ENCODE data around the gene SLC12A4.
"Not testable (repeated sequence)": the region's sequence is repeated elsewhere in the genome, so short reads cannot be mapped to it uniquely, and the experiment has no call there.

Gene SLC12A4

DNA sequence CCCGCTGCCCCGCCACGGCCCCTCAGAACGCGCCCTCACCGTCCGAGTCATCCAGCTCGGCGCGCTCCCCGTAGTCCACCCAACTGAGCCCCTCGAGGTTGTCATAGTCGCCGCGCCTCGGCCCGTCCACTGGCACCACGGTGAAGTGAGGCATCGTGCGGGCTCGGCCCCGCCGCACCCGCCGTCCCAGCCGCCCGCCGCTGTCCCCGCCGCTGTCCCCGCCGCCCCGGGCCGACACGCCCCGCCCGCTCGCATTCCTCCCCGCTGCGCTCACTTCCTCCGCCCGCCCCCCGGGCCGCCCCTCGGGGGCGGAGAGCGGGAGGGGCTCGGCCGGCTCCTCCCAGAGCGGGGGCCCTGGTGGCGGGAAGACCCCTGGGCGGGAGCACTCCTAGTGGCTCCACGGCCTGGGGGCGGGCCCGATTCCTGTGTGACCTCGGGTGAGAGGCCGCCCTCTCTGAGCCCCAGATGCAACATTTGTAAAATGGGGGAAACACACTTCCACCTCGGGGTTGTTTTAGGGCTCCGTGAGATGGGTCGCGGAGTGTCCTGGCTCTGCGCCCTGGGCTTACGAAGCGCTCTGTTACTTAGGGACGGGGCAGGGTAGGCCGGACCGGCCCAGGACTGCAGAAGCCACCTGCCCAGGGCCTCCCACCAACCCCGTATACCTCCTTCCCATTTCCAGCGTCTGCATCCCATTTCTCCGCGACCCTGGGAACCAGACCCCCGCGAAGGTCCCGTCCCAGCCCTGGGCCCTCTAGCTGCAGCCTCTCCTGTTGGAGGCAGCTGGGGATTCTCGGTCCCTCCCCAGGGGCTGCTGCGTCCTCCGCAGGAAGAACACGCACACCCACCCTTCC, at the start of gene SLC12A4:
SLC12A4 (minus strand) TSS at position 238 of the 854 bp plus-strand sequence; CDS start at position 154, 84 bp downstream.
- DNase-seq: peak; percentile 34

DNA sequence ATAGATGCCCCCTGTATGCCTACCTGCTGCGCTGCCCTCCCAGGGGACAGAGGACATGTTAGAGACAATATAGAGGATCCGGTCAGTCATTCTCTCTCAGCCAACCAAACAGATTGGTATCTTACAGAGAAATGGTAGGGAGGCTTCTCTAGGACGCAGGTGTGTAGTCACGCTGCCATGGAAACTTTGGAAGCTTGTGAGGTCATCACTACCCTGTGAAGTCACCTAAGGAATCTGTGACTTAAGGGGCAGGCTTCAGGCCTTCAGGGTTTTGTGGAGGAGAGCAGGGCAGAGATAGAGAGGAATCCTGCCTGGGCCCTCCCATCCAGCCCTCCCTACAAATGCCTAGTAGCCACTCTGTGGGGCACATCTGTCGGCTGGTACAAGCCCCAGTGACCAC, 47.2 kb upstream of the SLC12A4 start, which contains the start of gene DPEP2NB:
DPEP2NB (minus strand) TSS at position 231 of the 400 bp plus-strand sequence; CDS start at position 90, 141 bp downstream.
- DNase-seq: no peak

- DNase-seq: no peak
Measured at GRCh38 chr16:68013440-68013839, 45.0 kb upstream of the SLC12A4 start.

DNA sequence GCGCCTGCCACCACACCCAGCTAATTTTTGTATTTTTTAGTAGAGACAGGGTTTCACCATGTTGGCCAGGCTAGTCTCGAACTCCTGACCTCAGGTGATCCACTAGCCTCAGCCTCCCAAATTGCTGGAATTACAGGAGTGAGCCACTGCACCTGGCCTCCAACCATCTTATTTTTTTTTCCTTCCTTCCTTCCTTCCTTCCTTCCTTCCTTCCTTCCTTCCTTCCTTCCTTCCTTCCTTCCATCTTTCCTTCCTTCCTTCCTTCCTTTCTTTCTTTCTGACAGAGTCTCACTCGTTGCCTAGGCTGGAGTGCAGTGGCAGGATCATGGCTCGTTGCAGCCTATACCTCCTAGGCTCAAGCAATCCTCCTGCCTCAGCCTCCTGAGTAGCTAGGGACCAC, 41.4 kb upstream of the SLC12A4 start:
- not testable (repeated sequence) for DNase-seq

DNA sequence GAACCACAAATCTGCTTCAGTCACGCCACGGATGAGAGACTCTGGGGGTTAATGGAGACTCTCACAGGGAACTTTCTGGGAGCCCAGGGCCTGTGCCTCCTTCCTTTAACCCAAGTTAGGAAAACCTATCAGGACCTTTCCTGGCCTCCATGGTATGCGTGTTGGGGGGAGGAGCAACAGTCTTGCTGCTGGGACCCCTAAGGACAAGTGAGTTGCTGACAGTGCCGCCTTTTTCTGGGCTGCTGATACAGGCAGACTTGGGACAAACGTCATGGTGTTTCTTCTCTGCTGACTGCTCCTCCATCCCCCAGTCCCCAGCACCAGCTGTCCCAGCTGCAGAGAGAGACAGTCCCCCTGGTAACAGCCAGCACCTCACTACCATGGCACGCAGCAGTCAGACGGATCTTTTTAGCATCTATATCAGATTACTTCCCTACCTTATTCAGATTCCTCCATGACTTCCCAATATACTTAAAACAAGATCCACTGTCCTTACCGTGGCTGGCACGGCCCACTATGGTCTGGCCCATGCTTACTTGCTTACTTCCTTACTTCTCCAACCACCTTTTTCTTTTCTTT, 40.8 kb upstream of the SLC12A4 start:
- DNase-seq: no peak

DNA sequence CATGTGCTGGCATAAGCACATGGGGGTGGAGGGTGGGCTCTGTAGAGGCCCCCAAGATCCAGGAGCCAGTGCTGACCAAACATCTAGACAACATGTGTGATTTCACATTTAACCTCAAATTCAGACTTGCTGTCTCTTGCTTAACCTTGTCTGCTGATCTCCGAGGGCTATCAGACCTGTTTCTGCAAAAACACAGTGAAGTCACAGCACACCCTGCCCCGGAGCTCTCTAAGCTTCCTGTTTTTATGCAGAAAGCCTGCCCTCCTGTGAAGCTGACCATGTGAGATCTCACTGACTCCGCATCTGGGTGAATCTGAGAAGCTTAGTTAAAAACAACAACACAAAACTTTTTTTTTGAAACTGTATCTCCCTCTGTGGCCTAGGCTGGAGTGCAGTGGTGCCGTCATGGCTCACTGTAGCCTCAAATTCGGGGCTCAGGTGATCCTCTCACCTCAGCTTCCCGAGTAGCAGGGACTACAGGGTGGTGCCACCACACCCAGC, 37.4 kb upstream of the SLC12A4 start:
- DNase-seq: no peak

- no peak for DNase-seq
Measured at GRCh38 chr16:68005211-68005610, 36.8 kb upstream of the SLC12A4 start.

DNA sequence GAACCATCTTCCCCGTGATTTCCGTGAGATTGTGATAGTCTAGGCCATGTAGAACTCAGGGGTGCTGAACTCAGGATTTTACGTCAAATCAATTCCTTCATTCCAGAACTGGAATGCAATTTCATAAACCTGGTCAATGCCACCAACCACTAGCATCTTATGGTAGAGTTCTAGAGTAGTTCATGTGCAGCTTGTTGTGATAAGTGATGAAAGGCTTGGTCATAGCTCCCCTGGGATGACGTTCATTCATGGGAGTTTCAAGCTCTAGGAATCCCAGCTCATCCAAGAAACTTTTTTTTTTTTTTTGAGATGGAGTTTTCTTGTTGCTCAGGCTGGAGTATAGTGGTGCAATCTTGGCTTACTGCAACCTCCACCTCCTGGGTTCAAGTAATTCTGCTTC, 34.6 kb upstream of the SLC12A4 start:
- DNase-seq: no peak

DNA sequence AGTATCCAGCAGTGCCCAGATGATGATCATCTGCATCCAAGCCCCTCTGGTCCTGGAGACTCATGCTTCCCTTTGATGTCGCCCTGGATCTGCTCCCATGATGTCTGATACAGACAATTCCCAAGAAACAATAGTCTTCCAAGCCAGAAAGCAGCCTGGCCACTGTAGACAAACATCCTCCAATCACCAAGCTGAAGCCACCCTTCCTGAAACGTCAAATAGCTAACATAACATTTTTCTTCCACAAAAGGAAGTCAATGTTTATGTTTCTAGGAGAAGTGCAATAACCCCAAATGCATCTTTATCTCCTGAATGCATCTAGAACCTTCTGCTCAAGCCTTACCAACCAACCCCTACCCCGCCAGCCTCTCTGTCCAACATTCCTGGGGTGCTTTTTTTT, 32.0 kb upstream of the SLC12A4 start:
- no peak for DNase-seq

GRCh38 chr16:67999985-68000384, 31.5 kb upstream of the SLC12A4 start:
- DNase-seq: no peak

- not testable (repeated sequence) for DNase-seq
Measured at GRCh38 chr16:67998779-67999688, 30.6 kb upstream of the SLC12A4 start, which contains the start of gene DPEP2. TSS of gene DPEP2 (minus strand) at chr16:67999484. CDS start at chr16:67993212, 6,272 bp downstream.

- DNase-seq: not testable (repeated sequence)
Measured at GRCh38 chr16:67998231-67998778, 29.9 kb upstream of the SLC12A4 start.

DNA sequence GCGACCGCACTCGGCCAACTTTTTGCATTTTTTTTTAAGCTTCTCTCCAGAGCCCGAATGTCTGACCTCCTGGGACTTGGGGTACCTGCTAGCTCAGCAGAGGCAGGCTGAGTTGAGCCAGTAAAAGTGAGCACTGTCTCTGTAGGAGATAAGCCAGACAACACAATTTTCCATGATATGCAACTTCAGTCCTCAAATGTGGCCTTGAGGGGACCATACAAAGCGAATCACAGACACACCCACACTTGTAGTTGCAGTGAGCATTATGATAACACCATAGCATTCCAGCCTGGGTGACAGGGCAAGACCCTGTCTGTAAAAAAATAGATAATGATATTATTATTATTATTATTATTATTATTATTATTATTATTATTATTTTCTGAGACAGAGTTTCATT, 28.2 kb upstream of the SLC12A4 start:
- DNase-seq: no peak

DNA sequence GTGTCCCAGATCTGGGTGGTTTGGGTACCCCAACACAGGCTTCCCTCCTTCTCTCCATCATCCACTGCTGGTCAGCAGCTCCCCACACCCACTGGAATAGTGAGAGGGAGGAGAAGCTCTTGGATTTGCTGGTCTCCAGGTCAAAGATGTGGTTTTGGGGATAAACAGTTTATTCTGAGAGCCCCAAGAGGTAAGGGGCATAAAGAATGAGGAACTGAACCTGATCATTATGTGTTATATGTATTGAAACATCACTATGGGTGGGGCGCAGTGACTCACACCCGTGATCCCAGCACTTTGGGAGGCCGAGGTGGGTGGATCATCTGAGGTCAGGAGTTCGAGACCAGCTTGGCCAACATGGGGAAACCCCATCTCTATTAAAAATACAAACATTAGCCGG, 27.0 kb upstream of the SLC12A4 start:
- no peak for DNase-seq

DNA sequence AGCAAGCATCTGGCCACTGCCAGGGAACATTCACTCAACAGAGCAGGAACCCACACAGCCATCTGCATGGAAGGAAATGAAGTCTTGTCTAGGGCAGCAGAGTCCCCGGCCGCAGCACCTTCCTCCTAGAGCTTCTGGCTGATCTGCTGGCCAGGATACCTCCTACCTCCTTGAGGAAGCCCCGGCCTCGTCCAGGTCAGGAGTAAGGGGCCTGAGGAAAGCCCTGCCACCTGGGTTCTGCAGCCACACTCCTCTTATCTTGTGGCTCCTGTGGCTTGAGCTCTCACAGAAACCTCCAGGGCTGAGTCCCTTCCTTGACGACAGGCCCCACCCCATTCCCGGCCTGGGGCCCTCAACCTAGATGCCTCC, 25.6 kb upstream of the SLC12A4 start:
- DNase-seq: not testable (repeated sequence)

DNA sequence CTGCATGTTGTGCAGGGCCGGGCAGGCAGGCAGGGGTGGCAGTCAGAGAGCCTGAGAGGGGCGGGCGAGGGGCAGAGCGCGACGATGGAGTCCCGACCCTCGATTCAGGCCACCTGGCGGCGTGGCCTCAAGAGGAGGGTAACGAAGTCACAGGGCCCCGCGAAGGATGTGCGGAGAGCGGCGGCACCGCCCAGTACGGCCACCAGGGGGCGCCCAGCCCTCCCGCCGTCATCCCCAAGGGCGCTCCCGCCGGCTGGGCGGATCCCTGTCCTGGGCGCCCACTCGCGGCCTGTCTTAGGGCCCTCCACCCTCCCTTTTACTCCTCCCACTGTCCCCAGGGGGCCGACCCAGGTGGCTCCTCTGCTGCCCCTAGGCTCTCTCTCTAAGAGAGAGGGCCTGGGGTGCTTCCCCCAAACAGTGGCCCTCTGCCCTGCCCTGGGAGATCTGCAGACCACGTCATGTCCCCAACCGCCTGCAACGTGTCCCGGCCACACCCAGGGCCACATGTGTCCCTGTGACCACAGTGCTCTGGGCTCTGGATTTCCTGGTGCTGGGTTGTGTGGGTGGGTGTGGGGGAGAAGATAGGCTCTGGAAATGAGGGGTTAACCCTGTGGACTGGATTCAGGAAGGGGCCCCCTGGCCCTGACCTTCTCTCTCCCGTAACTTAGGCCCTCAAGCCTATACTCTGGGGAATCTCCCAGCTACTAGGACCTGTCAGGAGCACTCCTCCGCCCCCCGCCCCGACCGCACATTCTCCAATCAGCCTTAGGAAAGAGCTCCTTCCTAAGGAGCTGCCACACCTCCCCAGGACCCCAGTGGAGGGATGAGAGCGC, 25.0 kb upstream of the SLC12A4 start:
- peak; percentile 51 for DNase-seq

GRCh38 chr16:67992661-67993206, 24.3 kb upstream of the SLC12A4 start:
- no peak for DNase-seq

GRCh38 chr16:67990018-67990386, 21.6 kb upstream of the SLC12A4 start:
- no peak for DNase-seq

DNA sequence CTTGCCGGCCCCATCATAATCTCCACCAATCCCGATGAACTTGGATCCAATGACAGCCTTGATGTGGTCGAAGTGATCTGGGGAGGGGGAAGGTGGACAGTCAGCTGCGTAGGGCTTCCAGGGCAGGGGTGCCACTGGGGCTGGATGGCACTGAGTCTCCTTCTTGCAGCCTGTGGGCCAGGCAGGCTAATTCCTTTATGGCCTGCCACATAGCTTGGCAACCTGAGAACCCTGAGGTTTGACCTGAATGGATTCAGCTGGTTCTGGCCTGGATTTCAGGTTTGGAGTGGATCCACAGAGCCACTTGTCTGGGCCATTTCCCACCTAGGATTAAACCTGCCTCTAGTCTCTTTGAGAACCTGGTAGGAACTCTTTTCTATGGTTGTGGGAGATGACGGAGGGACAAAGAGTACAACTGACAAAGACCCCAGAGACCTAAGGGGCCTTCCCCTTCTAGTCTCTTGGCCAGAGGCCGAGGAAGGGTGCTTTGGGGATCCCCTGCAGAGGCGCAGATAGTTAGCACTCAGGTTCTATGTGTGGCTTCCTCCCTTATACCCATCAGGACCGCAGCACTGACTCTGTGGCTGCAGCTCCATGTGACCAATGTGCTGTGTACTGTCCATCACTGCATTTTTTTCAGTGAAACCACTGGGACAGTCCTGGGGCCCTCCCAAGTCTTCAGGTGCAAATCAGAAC, 21.0 kb upstream of the SLC12A4 start:
- no peak for DNase-seq

DNA sequence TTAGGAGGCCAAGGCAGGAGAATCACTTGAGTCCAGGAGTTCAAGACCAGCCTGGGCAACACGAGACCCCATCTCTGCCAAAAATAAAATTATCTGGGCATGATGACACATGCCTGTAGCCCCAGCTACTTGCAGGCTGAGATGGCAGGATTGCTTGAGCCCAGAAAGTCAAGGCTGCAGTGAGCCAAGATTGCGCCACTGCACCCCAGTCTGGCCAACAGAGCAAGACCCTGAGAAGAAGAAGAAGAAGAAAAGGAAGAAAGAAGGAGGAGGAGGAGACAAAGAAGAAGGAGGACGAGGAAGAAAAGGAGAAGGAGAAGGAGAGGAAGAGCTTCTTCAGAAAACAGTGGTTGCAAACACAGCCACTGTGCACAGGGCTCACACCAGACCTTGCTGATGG, 20.2 kb upstream of the SLC12A4 start:
- DNase-seq: no peak
